Colonic mucosa (tissue), 4 donors: ENCODE data around the gene NKAIN2. TPM values are rescaled to one million over a fixed set of nuclear protein-coding genes. Genes with fewer than 3 reads are reported as not detected.

Experiments used
- DNase-seq: peaks from one replicate; pipeline ENCODE4 v3.0.0-alpha.2; 2020
- H3K27ac ChIP-seq: fragments of 200-600 bp; one replicate; pipeline ENCODE4 v1.8.0; 2021
- H3K27me3 ChIP-seq: fragments of 200-600 bp; one replicate; pipeline ENCODE4 v1.8.0; 2021
- H3K36me3 ChIP-seq: fragments of 200-600 bp; one replicate; pipeline ENCODE4 v1.8.0; 2021
- H3K4me1 ChIP-seq: fragments of 200-600 bp; one replicate; pipeline ENCODE4 v1.8.0; 2021; ENCODE audit warnings: mild to moderate bottlenecking
- H3K4me3 ChIP-seq: fragments of 200-600 bp; one replicate; pipeline ENCODE4 v1.8.0; 2021
- H3K9ac ChIP-seq, 2 donors: one replicate each; pipeline ENCODE4 v1.7.0; 2013; ENCODE audit warnings: control low read depth in 2 of 2, low read depth in 2 of 2, low read length in 2 of 2
- H3K9me3 ChIP-seq: fragments of 200-600 bp; one replicate; pipeline ENCODE4 v1.8.0; 2021
- intact Hi-C: fragments of 100-400 bp; cut with DNase I; formaldehyde crosslinking; loops from one replicate; pipeline ENCODE4 v1.14.1; 2022
- total RNA-seq, 2 donors: library from RNA; stranded (reverse); fragmentation: NEBNext Ultra II Directional in 1 of 2; extraction: Animal tissue kit (Norgen Biotek cat#: 25700) in 1 of 2; gene quantifications; one replicate each; pipeline ENCODE4 v1.2.1, GENCODE V29; 2021
- TF ChIP-seq, protein P1 (sequence below): fragments of 200-600 bp; IDR thresholded peaks from one replicate; pipeline ENCODE4 v1.8.0; 2022; ENCODE audit warnings: antibody characterized with exemption, mild to moderate bottlenecking
- donor health status: healthy.
- donor health status: DM: no; HTN: no; CAD: no.
- donor health status: DM: no; HTN: no; CAD: no.

Gene NKAIN2
- total RNA-seq, 2 donors from 2014 or later, result 0.21 TPM; not detected in 1

DNA sequence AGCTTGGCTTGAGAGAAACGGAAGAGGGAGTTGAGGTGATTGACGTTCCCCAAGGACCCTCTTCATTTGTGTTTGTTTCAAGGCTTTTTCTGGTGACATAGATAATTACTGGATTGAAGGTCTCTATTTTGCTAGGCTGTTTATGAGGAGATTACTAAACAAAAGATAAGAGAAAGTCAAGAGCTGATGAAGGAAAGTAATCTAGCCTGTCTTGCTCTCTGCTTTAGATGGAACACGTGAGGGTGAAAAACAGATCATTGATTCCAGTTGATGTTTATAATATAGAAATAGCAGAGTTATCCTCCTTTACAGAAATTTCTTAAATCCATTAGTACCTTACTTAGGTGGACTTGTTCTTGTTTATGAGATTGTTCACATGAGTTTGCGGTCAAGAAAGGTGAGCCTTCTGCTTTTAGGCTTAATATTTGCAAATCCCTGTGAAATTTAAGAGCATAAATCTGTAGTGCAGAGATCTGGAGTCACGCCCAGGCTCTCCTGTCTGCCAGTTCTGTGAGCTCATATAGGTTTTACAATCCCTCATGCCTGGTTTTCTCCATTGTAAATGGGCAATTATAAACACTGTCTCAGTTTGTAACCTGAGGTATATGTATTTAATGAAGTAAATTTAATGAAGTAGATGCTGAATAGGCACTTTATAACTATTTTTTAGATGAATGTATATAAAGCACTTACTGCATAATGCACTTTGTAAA, 272.8 kb downstream of the NKAIN2 start:
- H3K27me3 ChIP-seq, result no peaks in the 10 kb centered on the region
- intact Hi-C loops, result no loop called here
- H3K9ac ChIP-seq, result no peak overlapping the region
- DNase-seq, result no peak
- no peaks in the 10 kb centered on the region for H3K9me3 ChIP-seq
- no peak overlapping the region for H3K27ac ChIP-seq
- H3K36me3 ChIP-seq, result no peaks in the 10 kb centered on the region
- H3K4me1 ChIP-seq, result no peaks in the 10 kb centered on the region
- TF ChIP-seq, protein P1, sequence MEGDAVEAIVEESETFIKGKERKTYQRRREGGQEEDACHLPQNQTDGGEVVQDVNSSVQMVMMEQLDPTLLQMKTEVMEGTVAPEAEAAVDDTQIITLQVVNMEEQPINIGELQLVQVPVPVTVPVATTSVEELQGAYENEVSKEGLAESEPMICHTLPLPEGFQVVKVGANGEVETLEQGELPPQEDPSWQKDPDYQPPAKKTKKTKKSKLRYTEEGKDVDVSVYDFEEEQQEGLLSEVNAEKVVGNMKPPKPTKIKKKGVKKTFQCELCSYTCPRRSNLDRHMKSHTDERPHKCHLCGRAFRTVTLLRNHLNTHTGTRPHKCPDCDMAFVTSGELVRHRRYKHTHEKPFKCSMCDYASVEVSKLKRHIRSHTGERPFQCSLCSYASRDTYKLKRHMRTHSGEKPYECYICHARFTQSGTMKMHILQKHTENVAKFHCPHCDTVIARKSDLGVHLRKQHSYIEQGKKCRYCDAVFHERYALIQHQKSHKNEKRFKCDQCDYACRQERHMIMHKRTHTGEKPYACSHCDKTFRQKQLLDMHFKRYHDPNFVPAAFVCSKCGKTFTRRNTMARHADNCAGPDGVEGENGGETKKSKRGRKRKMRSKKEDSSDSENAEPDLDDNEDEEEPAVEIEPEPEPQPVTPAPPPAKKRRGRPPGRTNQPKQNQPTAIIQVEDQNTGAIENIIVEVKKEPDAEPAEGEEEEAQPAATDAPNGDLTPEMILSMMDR, result no peak
- no peak overlapping the region for H3K4me3 ChIP-seq

DNA sequence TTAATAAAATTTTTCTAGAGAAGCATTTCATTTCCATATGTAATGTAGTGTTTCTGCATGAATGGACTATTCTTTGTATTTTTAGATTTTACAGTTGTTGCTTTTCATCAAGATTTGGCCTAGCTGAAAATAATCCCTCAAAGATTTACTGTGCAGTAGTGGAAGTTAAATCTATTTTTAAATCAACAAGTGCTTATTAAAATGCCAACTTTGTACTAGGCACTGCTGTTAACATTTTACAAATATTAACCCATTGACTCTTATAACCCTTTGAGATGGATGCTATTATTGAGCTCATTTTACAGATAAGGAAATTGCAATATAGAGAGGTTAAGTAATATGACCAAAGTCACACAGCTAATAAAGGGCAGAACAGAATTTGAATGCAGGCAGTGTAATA, 274.5 kb downstream of the NKAIN2 start:
- Histone ChIP-seq H3K36me3 (no peaks in the 10 kb centered on the region), H3K9ac (no peak overlapping the region), H3K4me3 (no peak overlapping the region), H3K27me3 (no peaks in the 10 kb centered on the region), H3K9me3 (no peaks in the 10 kb centered on the region), H3K27ac (no peak overlapping the region), H3K4me1 (no peaks in the 10 kb centered on the region)
- TF ChIP-seq, protein P1, result no peak
- no peak for DNase-seq
- intact Hi-C loops, result no loop called here

DNA sequence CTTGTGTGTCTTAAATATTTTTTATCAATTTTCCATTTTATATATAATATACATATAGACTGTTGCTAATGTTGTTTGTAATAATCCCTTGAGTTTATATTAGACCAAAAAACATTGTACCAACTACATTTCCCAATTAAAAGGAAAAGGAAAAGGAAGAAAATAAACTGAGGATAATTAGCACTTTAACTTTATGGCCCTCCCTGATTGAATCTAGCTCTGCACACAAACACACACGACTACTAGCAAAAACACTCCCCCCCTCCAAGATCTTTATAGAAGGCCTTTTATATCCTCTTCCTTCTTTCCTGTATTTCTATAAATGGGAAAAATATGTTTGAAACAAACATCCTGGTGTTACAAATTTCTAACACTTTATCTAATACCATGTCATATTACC, 276.8 kb downstream of the NKAIN2 start:
- H3K27me3 ChIP-seq, result no peaks in the 10 kb centered on the region
- intact Hi-C loops, result no loop called here
- TF ChIP-seq, protein P1, result no peak

DNA sequence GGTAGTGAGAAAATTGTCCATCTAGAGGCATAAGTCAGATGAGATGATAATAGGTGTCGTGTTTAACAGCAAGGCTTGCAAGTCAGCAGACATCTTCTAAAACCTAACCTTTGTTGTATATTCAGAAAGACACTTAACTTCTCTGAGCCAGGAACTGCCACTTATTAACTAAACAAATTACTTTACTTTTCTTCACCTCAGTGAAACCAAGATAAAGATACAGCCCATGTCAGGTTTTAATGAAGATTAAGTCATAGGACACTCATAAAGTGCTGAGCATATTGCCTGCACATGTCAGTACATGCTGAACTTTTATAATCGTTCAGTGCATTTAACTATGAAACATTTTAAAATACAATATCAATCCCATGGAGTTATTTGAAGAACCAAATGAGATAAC, 286.8 kb downstream of the NKAIN2 start:
- Histone ChIP-seq H3K27me3 (no peaks in the 10 kb centered on the region), H3K4me3 (no peak overlapping the region), H3K4me1 (no peaks in the 10 kb centered on the region), H3K27ac (no peak overlapping the region), H3K9me3 (no peaks in the 10 kb centered on the region), H3K36me3 (no peaks in the 10 kb centered on the region), H3K9ac (no peak overlapping the region)
- intact Hi-C loops, result no loop called here
- no peak for DNase-seq
- TF ChIP-seq, protein P1, result no peak

More for the DNA sequence above, 276.8 kb downstream of the NKAIN2 start:
- Histone ChIP-seq H3K27ac (no peak overlapping the region), H3K4me3 (no peak overlapping the region), H3K4me1 (no peaks in the 10 kb centered on the region), H3K9me3 (no peaks in the 10 kb centered on the region), H3K9ac (no peak overlapping the region), H3K36me3 (no peaks in the 10 kb centered on the region)
- DNase-seq, result no peak

DNA sequence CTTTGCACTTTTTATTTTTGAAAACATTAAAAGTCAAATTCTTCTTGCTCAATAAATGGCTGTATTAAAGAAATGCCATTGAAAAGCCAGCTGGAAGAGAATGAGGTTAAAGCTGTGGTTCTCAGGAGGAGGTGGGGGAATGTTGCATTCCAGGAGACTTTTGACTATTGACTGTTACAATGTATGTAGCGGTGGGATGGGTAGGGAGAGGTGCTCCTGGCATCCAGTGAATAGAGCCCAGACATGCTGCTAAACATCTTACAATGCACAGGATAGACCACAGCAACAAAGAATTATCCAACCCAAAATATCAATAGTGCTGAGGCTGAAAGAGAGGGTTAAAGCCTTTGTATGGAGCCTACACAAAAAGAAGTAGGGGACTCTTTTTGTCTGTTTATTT, 295.9 kb downstream of the NKAIN2 start:
- H3K9ac ChIP-seq, result no peak overlapping the region
- no peak overlapping the region for H3K27ac ChIP-seq
- H3K4me3 ChIP-seq, result no peak overlapping the region
- no peaks in the 10 kb centered on the region for H3K36me3 ChIP-seq
- TF ChIP-seq, protein P1, result no peak
- H3K27me3 ChIP-seq, result no peaks in the 10 kb centered on the region
- H3K4me1 ChIP-seq, result no peaks in the 10 kb centered on the region
- H3K9me3 ChIP-seq, result no peaks in the 10 kb centered on the region
- no peak for DNase-seq
- intact Hi-C loops, result no loop called here
